ENCODE results near the gene C11orf68. TPM values are rescaled to one million over a fixed set of nuclear protein-coding genes. Genes with fewer than 3 reads are reported as not detected.

The C11orf68 gene
- total and polyA plus RNA-seq, 10 of the 15 experiments (the other 5 are each of a cell fraction or from before 2014, with no cell fraction given): 3.0 to 25.4 (median 16.7) TPM

DNA sequence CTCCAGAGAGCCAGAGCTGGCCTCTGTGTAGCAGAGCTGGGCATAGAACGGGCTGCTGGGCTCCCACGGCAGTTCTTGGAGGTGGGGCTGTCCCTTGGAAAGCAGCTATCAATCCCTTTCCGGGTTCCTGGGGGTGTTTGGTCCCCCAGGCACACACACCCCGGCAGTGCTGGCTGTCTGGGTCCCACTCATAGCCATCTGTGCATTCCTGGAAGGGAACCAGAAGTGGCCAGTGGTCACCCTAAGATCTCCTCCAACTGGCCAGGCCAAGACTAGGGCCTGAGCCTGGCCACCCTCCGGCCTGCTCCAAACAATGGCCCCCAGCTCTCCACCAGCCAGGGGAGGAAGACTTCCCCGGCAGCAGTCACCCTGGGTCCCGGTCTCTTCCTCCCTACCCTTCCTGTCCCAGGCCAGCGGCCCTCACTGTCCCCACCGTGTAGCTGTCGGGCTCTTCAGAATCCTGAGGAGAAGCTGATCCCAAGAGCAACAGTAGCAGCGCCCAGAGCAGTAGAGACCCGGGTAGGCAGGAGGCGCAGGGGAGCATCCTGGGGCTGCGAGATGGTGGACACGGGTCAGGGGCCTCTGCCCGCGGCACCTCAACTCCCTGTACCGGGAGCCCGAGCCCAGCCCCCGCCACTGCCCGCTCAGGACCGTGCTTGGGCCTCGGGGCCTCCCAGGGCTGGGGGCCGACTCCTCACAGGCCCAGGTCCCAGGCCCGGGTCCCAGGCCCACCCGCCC is 46.9 kb downstream of the C11orf68 start:
- POLR2A ChIA-PET: interaction anchor here (0.5 to 4.5 kb wide), 5 partner anchors 11 to 199 kb away, joined by 3 to 44 read pairs (median 4); partner anchors contain the start of genes CCDC85B, FIBP and MUS81
- H4K20me1 ChIP-seq (ENCODE audit: control insufficient read depth, insufficient read depth): no peaks in the 10 kb centered on the region
- no peak for FAIRE-seq
- H3K4me1 ChIP-seq (ENCODE audit: control insufficient read depth, insufficient read depth, low read length): peaks cover 11% of the 10 kb centered on the region
- WGBS (ENCODE audit: insufficient coverage, insufficient replicate concordance, low lambda C conversion rate, missing lambda C conversion rate): 70% methylated on average over 23 of the region's 26 CpGs
- in situ Hi-C loops (cut with MboI): loop anchor here (25.0 kb wide), 1 partner anchor 1635 kb away; the partner anchor contains the start of genes DNAJC4, FKBP2, NUDT22 and PPP1R14B
- DNase-seq (ENCODE audit: low read depth, low spot score): no peak
- H3K79me2 ChIP-seq (ENCODE audit: control insufficient read depth, insufficient read depth, low read length): no peaks in the 10 kb centered on the region
- H3K4me3 ChIP-seq: no peak overlapping the region
- intact Hi-C loops (cut with micrococcal nuclease; ENCODE audit: unreplicated experiment): no loop called here
- no TSS peak for BruUV-seq (replicated peaks)
- H3K9ac ChIP-seq (ENCODE audit: control insufficient read depth, insufficient read depth, low read length): no peak overlapping the region
- no peak for ATAC-seq
- H3K36me3 ChIP-seq (ENCODE audit: control insufficient read depth in 2 of 2, insufficient read depth in 2 of 2, low read length in 1 of 2): peaks cover 4 to 5% of the 10 kb centered on the region in 2 experiments; a peak in 3 of 4 replicates
- H2AFZ ChIP-seq (ENCODE audit: control insufficient read depth, low read depth, low read length): no peak overlapping the region
- CTCF ChIA-PET: interaction anchor here (1.8 to 4.5 kb wide), 4 partner anchors 12 to 19 kb away, joined by 7 to 41 read pairs (median 15); partner anchors contain the start of genes CCDC85B, CFL1, FIBP and MUS81
- TF ChIP-seq, protein P1, sequence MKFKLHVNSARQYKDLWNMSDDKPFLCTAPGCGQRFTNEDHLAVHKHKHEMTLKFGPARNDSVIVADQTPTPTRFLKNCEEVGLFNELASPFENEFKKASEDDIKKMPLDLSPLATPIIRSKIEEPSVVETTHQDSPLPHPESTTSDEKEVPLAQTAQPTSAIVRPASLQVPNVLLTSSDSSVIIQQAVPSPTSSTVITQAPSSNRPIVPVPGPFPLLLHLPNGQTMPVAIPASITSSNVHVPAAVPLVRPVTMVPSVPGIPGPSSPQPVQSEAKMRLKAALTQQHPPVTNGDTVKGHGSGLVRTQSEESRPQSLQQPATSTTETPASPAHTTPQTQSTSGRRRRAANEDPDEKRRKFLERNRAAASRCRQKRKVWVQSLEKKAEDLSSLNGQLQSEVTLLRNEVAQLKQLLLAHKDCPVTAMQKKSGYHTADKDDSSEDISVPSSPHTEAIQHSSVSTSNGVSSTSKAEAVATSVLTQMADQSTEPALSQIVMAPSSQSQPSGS (IDR thresholded peaks at IDR 0.05; ENCODE audit: low read length): no peak
- TF ChIP-seq, protein P2, sequence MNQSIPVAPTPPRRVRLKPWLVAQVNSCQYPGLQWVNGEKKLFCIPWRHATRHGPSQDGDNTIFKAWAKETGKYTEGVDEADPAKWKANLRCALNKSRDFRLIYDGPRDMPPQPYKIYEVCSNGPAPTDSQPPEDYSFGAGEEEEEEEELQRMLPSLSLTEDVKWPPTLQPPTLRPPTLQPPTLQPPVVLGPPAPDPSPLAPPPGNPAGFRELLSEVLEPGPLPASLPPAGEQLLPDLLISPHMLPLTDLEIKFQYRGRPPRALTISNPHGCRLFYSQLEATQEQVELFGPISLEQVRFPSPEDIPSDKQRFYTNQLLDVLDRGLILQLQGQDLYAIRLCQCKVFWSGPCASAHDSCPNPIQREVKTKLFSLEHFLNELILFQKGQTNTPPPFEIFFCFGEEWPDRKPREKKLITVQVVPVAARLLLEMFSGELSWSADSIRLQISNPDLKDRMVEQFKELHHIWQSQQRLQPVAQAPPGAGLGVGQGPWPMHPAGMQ (IDR thresholded peaks at IDR 0.05; ENCODE audit: borderline replicate concordance): no peak
- TF ChIP-seq, protein P3, sequence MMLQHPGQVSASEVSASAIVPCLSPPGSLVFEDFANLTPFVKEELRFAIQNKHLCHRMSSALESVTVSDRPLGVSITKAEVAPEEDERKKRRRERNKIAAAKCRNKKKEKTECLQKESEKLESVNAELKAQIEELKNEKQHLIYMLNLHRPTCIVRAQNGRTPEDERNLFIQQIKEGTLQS (IDR thresholded peaks at IDR 0.05; ENCODE audit: borderline replicate concordance, extremely low read depth, low read depth, low read length): no peak
- TF ChIP-seq CREM (IDR thresholded peaks at IDR 0.05; ENCODE audit: low read depth) (no peak), MTA3 (IDR thresholded peaks at IDR 0.05; ENCODE audit: borderline replicate concordance, low read length) (no peak), ZNF274 (IDR thresholded peaks at IDR 0.05; ENCODE audit: insufficient read depth, insufficient read length) (no peak)
- TF ChIP-seq, protein P4, sequence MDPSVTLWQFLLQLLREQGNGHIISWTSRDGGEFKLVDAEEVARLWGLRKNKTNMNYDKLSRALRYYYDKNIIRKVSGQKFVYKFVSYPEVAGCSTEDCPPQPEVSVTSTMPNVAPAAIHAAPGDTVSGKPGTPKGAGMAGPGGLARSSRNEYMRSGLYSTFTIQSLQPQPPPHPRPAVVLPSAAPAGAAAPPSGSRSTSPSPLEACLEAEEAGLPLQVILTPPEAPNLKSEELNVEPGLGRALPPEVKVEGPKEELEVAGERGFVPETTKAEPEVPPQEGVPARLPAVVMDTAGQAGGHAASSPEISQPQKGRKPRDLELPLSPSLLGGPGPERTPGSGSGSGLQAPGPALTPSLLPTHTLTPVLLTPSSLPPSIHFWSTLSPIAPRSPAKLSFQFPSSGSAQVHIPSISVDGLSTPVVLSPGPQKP (IDR thresholded peaks at IDR 0.05; ENCODE audit: low read depth, low read length): no peak
- RAD21 ChIA-PET (ENCODE audit: unreplicated experiment): interaction anchor here (0.6 to 1.3 kb wide), 3 partner anchors 12 to 117 kb away, joined by 3 to 5 read pairs (median 3); partner anchors contain the start of gene MUS81
- H3K9me3 ChIP-seq (replicated peaks; ENCODE audit: control insufficient read depth, insufficient read depth, low read length): no peaks in the 10 kb centered on the region
- no peaks in the 10 kb centered on the region for H3K27me3 ChIP-seq (replicated peaks in 1 of 2; ENCODE audit: control insufficient read depth in 2 of 2, insufficient read depth in 2 of 2, low read length in 1 of 2)
- no peak overlapping the region for H3K27ac ChIP-seq (ENCODE audit: control insufficient read depth, insufficient read depth)
- H3K4me2 ChIP-seq (ENCODE audit: control insufficient read depth, insufficient read depth): no peak overlapping the region
- SMC1A ChIA-PET (ENCODE audit: uncharacterized antibody, unreplicated experiment): interaction anchor here (1.4 to 1.5 kb wide), 2 partner anchors 12 to 18 kb away, joined by 4 to 6 read pairs; partner anchors contain the start of genes CCDC85B and MUS81

Measured in GM12878 (cell line).